Suprapubic skin (tissue), 4 donors: Measurements from ENCODE around the gene SH3TC1.

Experiments used
- POLR2A ChIP-seq, 2 donors: fragments of 450-650 bp; IDR thresholded peaks; one replicate each; pipeline ENCODE4 v1.6.1; 2017; ENCODE audit warnings: antibody characterized with exemption in 2 of 2, mild to moderate bottlenecking in 2 of 2, moderate library complexity in 2 of 2
- POLR2AphosphoS5 ChIP-seq, 3 donors: sonication (generic); formaldehyde crosslinking; IDR thresholded peaks; one replicate each; pipeline ENCODE4 v1.6.1; 2017; ENCODE audit warnings: antibody characterized with exemption in 3 of 3
- TF ChIP-seq, protein P1 (sequence below), 2 donors: fragments of 200-600 bp in 1 of 2; fragments of 450-650 bp in 1 of 2; sonication (generic) in 1 of 2; IDR thresholded peaks; one replicate each; pipeline ENCODE4 v1.5.1; 2016 to 2019; ENCODE audit warnings: antibody characterized with exemption in 2 of 2, mild to moderate bottlenecking in 1 of 2, moderate library complexity in 1 of 2

GRCh38 chr4:8273450-8273849 is 74.4 kb downstream of the SH3TC1 start:
- TF ChIP-seq POLR2A (IDR thresholded peaks at IDR 0.05) (no peak), POLR2AphosphoS5 (IDR thresholded peaks at IDR 0.05) (no peak)
- TF ChIP-seq, protein P1, sequence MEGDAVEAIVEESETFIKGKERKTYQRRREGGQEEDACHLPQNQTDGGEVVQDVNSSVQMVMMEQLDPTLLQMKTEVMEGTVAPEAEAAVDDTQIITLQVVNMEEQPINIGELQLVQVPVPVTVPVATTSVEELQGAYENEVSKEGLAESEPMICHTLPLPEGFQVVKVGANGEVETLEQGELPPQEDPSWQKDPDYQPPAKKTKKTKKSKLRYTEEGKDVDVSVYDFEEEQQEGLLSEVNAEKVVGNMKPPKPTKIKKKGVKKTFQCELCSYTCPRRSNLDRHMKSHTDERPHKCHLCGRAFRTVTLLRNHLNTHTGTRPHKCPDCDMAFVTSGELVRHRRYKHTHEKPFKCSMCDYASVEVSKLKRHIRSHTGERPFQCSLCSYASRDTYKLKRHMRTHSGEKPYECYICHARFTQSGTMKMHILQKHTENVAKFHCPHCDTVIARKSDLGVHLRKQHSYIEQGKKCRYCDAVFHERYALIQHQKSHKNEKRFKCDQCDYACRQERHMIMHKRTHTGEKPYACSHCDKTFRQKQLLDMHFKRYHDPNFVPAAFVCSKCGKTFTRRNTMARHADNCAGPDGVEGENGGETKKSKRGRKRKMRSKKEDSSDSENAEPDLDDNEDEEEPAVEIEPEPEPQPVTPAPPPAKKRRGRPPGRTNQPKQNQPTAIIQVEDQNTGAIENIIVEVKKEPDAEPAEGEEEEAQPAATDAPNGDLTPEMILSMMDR (IDR thresholded peaks at IDR 0.05), result no peak
